IPS-18a (cell line): ENCODE data around the gene CD300C.
"Not testable (repeated sequence)": the region's sequence is repeated elsewhere in the genome, so short reads cannot be mapped to it uniquely, and the experiment has no call there.

Experiments used
- H3K27ac ChIP-seq: one replicate; pipeline ENCODE4 v1.5.1; 2013; ENCODE audit warnings: low read length
- H3K27me3 ChIP-seq: one replicate; pipeline ENCODE4 v1.6.1; 2013; ENCODE audit warnings: mild to moderate bottlenecking, low read length; ENCODE audit not compliant: control insufficient read depth, insufficient read depth
- H3K36me3 ChIP-seq: one replicate; pipeline ENCODE4 v1.6.1; 2013; ENCODE audit warnings: low read depth, low read length; ENCODE audit not compliant: control insufficient read depth
- H3K4me1 ChIP-seq: one replicate; pipeline ENCODE4 v1.6.1; 2013; ENCODE audit warnings: low read depth, low read length; ENCODE audit not compliant: control insufficient read depth
- H3K4me3 ChIP-seq: one replicate; pipeline ENCODE4 v1.5.1; 2013; ENCODE audit warnings: low read length
- H3K9ac ChIP-seq: one replicate; pipeline ENCODE4 v1.6.1; 2013; ENCODE audit warnings: mild to moderate bottlenecking, low read length, moderate library complexity
- H3K9me3 ChIP-seq: one replicate; pipeline ENCODE4 v1.6.1; 2013; ENCODE audit warnings: low read depth, low read length; ENCODE audit not compliant: control insufficient read depth

Gene CD300C

DNA sequence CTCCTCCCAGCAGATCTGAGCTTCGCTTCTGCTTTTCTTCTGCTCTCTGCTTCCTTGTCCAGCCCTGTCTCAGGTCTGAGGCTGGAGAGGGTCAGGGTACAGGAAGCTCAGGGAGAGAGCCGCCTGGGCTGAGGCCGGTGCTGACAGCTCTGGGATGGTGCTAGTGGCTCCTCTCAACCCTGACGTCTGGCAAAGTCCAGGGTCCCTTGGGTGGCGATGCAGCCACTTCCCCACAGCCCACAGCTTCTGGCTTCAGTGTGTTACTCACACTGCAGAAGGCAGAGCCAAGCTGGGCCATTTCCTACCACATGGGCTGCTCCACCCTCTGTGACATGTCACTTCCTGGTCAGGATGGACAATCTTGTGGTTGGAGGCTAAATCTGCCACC lies at the start of gene CD300C:
Gene CD300C, minus strand, starts transcription at position 273 of the 388 bp plus-strand sequence. CDS start 333 bp downstream, outside the sequence.
- Histone ChIP-seq H3K27me3 (no peaks in the 10 kb centered on the region), H3K9me3 (no peaks in the 10 kb centered on the region), H3K4me1 (no peaks in the 10 kb centered on the region), H3K4me3 (no peak within 1 kb of the TSS), H3K27ac (no peak within 1 kb of the TSS), H3K36me3 (no peaks in the 10 kb centered on the region), H3K9ac (no peak within 1 kb of the TSS)

- H3K27me3 ChIP-seq = no peaks in the 10 kb centered on the region
- H3K4me1 ChIP-seq = no peaks in the 10 kb centered on the region
- no peaks in the 10 kb centered on the region for H3K9me3 ChIP-seq
Measured at GRCh38 chr17:74595037-74595750, 49.3 kb upstream of the CD300C start.

GRCh38 chr17:74592087-74592990 lies 46.4 kb upstream of the CD300C start, which contains the start of gene CD300LD:
Gene CD300LD (minus strand): TSS chr17:74592283. CDS start chr17:74592202, 81 bp downstream.
- Histone ChIP-seq H3K9me3 (no peaks in the 10 kb centered on the region), H3K27me3 (no peaks in the 10 kb centered on the region), H3K36me3 (no peaks in the 10 kb centered on the region), H3K9ac (no peak within 1 kb of the TSS), H3K27ac (no peak within 1 kb of the TSS), H3K4me3 (no peak within 1 kb of the TSS), H3K4me1 (no peaks in the 10 kb centered on the region)

More at GRCh38 chr17:74595037-74595750, 49.3 kb upstream of the CD300C start:
- no peak overlapping the region for H3K9ac ChIP-seq
- H3K36me3 ChIP-seq = no peaks in the 10 kb centered on the region
- no peak overlapping the region for H3K27ac ChIP-seq
- H3K4me3 ChIP-seq = no peak overlapping the region

GRCh38 chr17:74591503-74591902 lies 45.6 kb upstream of the CD300C start:
- no peaks in the 10 kb centered on the region for H3K27me3 ChIP-seq
- no peaks in the 10 kb centered on the region for H3K4me1 ChIP-seq
- no peak overlapping the region for H3K27ac ChIP-seq
- H3K9me3 ChIP-seq = no peaks in the 10 kb centered on the region
- H3K4me3 ChIP-seq = no peak overlapping the region
- H3K9ac ChIP-seq = no peak overlapping the region
- H3K36me3 ChIP-seq = no peaks in the 10 kb centered on the region

DNA sequence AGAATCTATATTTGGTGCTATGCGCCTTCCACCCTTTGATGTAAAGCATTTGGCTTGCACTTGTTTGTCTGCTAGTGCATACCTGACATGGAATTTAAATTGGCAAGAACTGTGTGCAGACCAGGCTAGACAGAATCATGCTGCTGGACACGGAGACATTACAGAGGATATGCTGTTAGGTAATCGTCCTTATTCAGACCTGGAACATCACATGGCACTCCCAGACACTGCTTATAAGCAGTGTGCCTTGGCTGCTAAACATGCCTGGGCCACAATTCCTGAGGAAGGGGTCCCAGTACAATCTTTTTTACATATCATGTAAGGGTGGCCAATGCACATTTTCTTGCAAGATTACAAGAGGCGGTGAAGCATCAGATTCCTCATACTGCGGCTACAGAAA lies 39.8 kb upstream of the CD300C start:
- Histone ChIP-seq H3K27ac (no peak overlapping the region), H3K27me3 (no peaks in the 10 kb centered on the region), H3K4me3 (no peak overlapping the region), H3K36me3 (no peaks in the 10 kb centered on the region), H3K9ac (no peak overlapping the region), H3K4me1 (no peaks in the 10 kb centered on the region), H3K9me3 (no peaks in the 10 kb centered on the region)

- no peaks in the 10 kb centered on the region for H3K36me3 ChIP-seq
- no peaks in the 10 kb centered on the region for H3K4me1 ChIP-seq
- no peaks in the 10 kb centered on the region for H3K9me3 ChIP-seq
- H3K4me3 ChIP-seq = no peak overlapping the region
- H3K27me3 ChIP-seq = no peaks in the 10 kb centered on the region
- H3K27ac ChIP-seq = no peak overlapping the region
- no peak overlapping the region for H3K9ac ChIP-seq
Measured at GRCh38 chr17:74584292-74585060, 38.6 kb upstream of the CD300C start.

- Histone ChIP-seq H3K27me3 (no peaks in the 10 kb centered on the region), H3K4me1 (no peaks in the 10 kb centered on the region), H3K4me3 (no peak overlapping the region), H3K9ac (no peak overlapping the region), H3K9me3 (no peaks in the 10 kb centered on the region), H3K27ac (no peak overlapping the region), H3K36me3 (no peaks in the 10 kb centered on the region)
Measured at GRCh38 chr17:74582633-74583032, 36.7 kb upstream of the CD300C start.

DNA sequence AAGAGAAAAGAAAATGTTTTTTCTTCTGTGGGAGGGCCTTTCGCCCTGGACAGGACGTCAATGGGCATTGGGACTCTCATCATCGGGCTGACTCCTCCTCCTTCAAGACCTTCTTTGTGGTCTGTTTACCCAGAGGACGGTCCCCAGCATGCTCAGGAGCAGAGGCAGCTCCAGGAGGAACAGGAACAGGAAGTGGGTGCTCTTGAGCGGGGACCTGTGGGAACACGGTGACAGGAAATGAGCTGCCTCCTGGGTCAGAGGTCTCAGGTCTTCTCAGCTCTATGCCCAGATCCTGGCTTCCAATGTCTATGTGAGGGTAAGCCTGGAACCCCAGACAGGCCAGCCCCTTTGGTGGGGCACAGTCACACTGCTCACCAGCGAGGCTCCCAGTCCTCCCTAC lies 34.0 kb upstream of the CD300C start:
- no peak overlapping the region for H3K9ac ChIP-seq
- H3K27me3 ChIP-seq = no peaks in the 10 kb centered on the region
- H3K27ac ChIP-seq = no peak overlapping the region
- no peaks in the 10 kb centered on the region for H3K4me1 ChIP-seq
- H3K36me3 ChIP-seq = no peaks in the 10 kb centered on the region
- no peak overlapping the region for H3K4me3 ChIP-seq
- H3K9me3 ChIP-seq = no peaks in the 10 kb centered on the region

DNA sequence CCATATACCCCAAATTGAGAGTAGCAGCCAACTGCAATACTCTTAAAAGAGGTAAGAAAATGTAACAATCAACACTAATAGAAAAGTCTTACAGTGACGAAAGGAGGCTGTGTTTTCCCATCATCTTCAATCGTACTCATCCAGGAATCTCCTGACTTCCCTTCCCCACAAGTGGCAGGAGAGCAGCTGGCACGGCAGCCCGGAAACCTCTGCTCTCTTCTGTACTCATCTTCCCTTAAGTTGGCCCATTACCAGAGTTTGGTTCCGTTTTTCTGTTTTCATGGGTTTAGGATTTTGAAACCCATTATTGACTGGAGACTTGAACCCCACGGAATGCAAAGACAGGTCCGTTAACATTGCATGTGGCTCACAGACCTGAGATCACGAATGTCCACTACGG lies 33.1 kb upstream of the CD300C start:
- no peak overlapping the region for H3K27ac ChIP-seq
- H3K4me3 ChIP-seq = no peak overlapping the region
- no peak overlapping the region for H3K9ac ChIP-seq
- H3K27me3 ChIP-seq = no peaks in the 10 kb centered on the region
- H3K9me3 ChIP-seq = no peaks in the 10 kb centered on the region
- H3K4me1 ChIP-seq = no peaks in the 10 kb centered on the region
- H3K36me3 ChIP-seq = no peaks in the 10 kb centered on the region

- no peaks in the 10 kb centered on the region for H3K4me1 ChIP-seq
- no peak overlapping the region for H3K9ac ChIP-seq
- H3K27me3 ChIP-seq = no peaks in the 10 kb centered on the region
Measured at GRCh38 chr17:74574489-74575142, 28.7 kb upstream of the CD300C start.

GRCh38 chr17:74573635-74574034 lies 27.7 kb upstream of the CD300C start:
- H3K27me3 ChIP-seq, H3K4me3 ChIP-seq, H3K27ac ChIP-seq, H3K9me3 ChIP-seq, H3K36me3 ChIP-seq, H3K9ac ChIP-seq, H3K4me1 ChIP-seq: not testable (repeated sequence)

More at GRCh38 chr17:74574489-74575142, 28.7 kb upstream of the CD300C start:
- Histone ChIP-seq H3K36me3 (no peaks in the 10 kb centered on the region), H3K27ac (no peak overlapping the region), H3K4me3 (no peak overlapping the region), H3K9me3 (no peaks in the 10 kb centered on the region)
